A549 (cell line): Measurements from ENCODE around the gene TMEM170A.

ENCODE experiments used
- BHLHE40 ChIP-seq: IDR thresholded peaks from 2 replicates; pipeline ENCODE4 v1.6.1; 2012; ENCODE audit warnings: low read depth, low read length, inconsistent platforms
- ZFP36 ChIP-seq: fragments of 450-650 bp; IDR thresholded peaks from 2 replicates; pipeline ENCODE4 v1.6.1; 2014; ENCODE audit warnings: borderline replicate concordance; ENCODE audit not compliant: partially characterized antibody
- TF ChIP-seq, protein P1 (sequence below): fragments of >200 bp; sonication (Bioruptor Twin); formaldehyde crosslinking; IDR thresholded peaks from 3 replicates; pipeline ENCODE4 v1.5.1; 2016

DNA sequence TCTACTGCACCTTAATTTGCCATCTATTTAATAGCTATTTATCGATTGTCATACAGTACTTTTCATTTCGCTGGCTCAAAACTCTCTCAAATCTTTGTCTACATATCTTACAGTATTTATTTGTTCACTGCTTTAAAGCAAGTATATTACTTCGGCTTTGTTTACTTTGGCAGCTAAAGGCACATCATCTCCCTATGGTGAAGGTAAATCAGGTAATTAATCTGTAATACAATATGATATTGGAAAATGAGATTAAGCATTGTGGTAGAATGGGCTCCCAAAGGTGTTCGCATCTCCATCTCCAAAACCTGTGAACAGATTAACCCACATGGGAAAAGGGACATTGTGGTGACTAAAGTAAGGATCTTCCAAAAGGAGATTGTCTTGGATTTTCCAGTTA is 6.5 kb downstream of the TMEM170A start:
- TF ChIP-seq, protein P1, sequence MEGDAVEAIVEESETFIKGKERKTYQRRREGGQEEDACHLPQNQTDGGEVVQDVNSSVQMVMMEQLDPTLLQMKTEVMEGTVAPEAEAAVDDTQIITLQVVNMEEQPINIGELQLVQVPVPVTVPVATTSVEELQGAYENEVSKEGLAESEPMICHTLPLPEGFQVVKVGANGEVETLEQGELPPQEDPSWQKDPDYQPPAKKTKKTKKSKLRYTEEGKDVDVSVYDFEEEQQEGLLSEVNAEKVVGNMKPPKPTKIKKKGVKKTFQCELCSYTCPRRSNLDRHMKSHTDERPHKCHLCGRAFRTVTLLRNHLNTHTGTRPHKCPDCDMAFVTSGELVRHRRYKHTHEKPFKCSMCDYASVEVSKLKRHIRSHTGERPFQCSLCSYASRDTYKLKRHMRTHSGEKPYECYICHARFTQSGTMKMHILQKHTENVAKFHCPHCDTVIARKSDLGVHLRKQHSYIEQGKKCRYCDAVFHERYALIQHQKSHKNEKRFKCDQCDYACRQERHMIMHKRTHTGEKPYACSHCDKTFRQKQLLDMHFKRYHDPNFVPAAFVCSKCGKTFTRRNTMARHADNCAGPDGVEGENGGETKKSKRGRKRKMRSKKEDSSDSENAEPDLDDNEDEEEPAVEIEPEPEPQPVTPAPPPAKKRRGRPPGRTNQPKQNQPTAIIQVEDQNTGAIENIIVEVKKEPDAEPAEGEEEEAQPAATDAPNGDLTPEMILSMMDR: no peak
- no peak for TF ChIP-seq ZFP36
- TF ChIP-seq BHLHE40: no peak
